Spleen (tissue), 7 donors: Measurements from ENCODE around the gene MSANTD2.

ENCODE experiments used
- CTCF ChIP-seq, 11 experiments: fragments of 200-600 bp in 7 of 11; fragments of 450-650 bp in 4 of 11; sonication (generic) in 4 of 11; IDR thresholded peaks in 8 of 11; conservative IDR thresholded peaks in 3 of 11; 1 replicate in 7 of 11; 2 replicates in 4 of 11; pipeline versions ENCODE4 v1.4.0 to v1.8.0; 2016 to 2021; ENCODE audit warnings: antibody characterized with exemption in 11 of 11, inconsistent platforms in 4 of 11, mild to moderate bottlenecking in 1 of 11
- POLR2A ChIP-seq, 3 donors: fragments of 450-650 bp; IDR thresholded peaks; one replicate each; pipeline ENCODE4 v1.5.1; 2017; ENCODE audit warnings: antibody characterized with exemption in 3 of 3, mild to moderate bottlenecking in 1 of 3
- donor health status: DM: no; HTN: no; CAD: no; lungs with moderate emphysema.
- donor health status: DM: no; HTN: no; CAD: no.
- donor health status: DM: no; HTN: no; CAD: no.

- no peak for TF ChIP-seq CTCF (IDR thresholded peaks at IDR 0.05 in 8 of 11, conservative IDR thresholded peaks at IDR 0.05 in 3 of 11)
- TF ChIP-seq POLR2A (IDR thresholded peaks at IDR 0.05), result no peak
Measured at GRCh38 chr11:124804884-124805283, 4.7 kb upstream of the MSANTD2 start.
